SU-DHL-6 (cell line): Measurements from ENCODE around the gene CYTH1.

Source experiments
- EZH2phosphoT487 ChIP-seq: fragments of 200-600 bp; sonication (generic), shearing (Covaris generic); conservative IDR thresholded peaks from 2 replicates; pipeline ENCODE4 v1.6.1; 2018; ENCODE audit warnings: mild to moderate bottlenecking, antibody characterized with exemption, low read length, moderate library complexity, mixed read lengths
- TF ChIP-seq, protein P1 (sequence below): fragments of 200-600 bp; sonication (generic); IDR thresholded peaks from one replicate; pipeline ENCODE4 v1.5.1; 2017; ENCODE audit warnings: antibody characterized with exemption, mild to moderate bottlenecking, low read length, moderate library complexity; ENCODE audit not compliant: insufficient read depth, poor library complexity, severe bottlenecking

GRCh38 chr17:78665952-78666920 lies 115.8 kb downstream of the CYTH1 start:
- no peak for TF ChIP-seq EZH2phosphoT487
- TF ChIP-seq, protein P1, sequence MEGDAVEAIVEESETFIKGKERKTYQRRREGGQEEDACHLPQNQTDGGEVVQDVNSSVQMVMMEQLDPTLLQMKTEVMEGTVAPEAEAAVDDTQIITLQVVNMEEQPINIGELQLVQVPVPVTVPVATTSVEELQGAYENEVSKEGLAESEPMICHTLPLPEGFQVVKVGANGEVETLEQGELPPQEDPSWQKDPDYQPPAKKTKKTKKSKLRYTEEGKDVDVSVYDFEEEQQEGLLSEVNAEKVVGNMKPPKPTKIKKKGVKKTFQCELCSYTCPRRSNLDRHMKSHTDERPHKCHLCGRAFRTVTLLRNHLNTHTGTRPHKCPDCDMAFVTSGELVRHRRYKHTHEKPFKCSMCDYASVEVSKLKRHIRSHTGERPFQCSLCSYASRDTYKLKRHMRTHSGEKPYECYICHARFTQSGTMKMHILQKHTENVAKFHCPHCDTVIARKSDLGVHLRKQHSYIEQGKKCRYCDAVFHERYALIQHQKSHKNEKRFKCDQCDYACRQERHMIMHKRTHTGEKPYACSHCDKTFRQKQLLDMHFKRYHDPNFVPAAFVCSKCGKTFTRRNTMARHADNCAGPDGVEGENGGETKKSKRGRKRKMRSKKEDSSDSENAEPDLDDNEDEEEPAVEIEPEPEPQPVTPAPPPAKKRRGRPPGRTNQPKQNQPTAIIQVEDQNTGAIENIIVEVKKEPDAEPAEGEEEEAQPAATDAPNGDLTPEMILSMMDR, result no peak
